K562 (cell line): Measurements from ENCODE around the gene ADAP1.

ENCODE experiments used
- NFATC3 ChIP-seq: fragments of 450-650 bp; IDR thresholded peaks from 2 replicates; pipeline ENCODE4 v1.6.1; 2017; ENCODE audit warnings: mild to moderate bottlenecking
- RAD21 ChIP-seq, 2 experiments: fragments of 250-450 bp in 1 of 2; fragments of 450-650 bp in 1 of 2; sonication (Bioruptor Pico) in 1 of 2; formaldehyde crosslinking in 1 of 2; IDR thresholded peaks in 1 of 2; conservative IDR thresholded peaks in 1 of 2; 2 replicates each; pipeline versions ENCODE4 v1.4.0 to v1.8.0; 2020 to 2022; ENCODE audit warnings: mild to moderate bottlenecking in 2 of 2, moderate library complexity in 1 of 2
- RBBP5 ChIP-seq: fragments of 200-600 bp; sonication (generic); IDR thresholded peaks from 2 replicates; pipeline ENCODE4 v1.6.1; 2012; ENCODE audit warnings: borderline replicate concordance, mild to moderate bottlenecking, low read length, control low read depth, inconsistent platforms; ENCODE audit not compliant: insufficient read depth, poor library complexity, severe bottlenecking
- TRIM28 ChIP-seq: fragments of 450-650 bp; IDR thresholded peaks from 2 replicates; pipeline ENCODE4 v1.6.1; 2017
- TF ChIP-seq, protein P1 (sequence below), 2 experiments: fragments of 450-650 bp; formaldehyde crosslinking in 1 of 2; IDR thresholded peaks; 2 replicates each; pipeline versions ENCODE4 v1.4.0 to v1.6.1; 2014 to 2020; ENCODE audit warnings: mild to moderate bottlenecking in 2 of 2, borderline replicate concordance in 1 of 2, low read depth in 1 of 2
- TF ChIP-seq, protein P2 (sequence below): fragments of 250-450 bp; sonication (Bioruptor Pico); IDR thresholded peaks from 2 replicates; pipeline ENCODE4 v1.8.0; 2022; ENCODE audit warnings: moderate library complexity, mild to moderate bottlenecking, inconsistent platforms

DNA sequence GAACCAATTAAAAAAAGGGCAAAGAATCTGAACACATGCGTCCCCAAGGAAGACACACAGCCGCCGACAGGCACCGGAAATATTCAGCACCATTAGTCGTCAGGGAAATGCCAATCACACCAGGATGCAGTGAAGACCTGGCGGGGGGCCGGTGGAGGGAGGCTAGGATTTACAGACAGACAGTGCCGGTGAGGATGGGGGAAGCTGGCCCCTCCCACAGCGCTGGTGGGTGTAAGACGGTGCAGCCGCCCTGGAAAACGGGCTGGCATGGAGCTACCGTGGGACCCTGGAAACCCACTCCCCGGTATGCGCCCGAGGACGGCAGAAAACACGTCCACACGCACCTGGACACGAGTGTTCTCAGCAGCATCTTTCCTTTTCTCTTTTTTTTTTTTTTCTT lies 4.8 kb upstream of the ADAP1 start:
- TF ChIP-seq, protein P1, sequence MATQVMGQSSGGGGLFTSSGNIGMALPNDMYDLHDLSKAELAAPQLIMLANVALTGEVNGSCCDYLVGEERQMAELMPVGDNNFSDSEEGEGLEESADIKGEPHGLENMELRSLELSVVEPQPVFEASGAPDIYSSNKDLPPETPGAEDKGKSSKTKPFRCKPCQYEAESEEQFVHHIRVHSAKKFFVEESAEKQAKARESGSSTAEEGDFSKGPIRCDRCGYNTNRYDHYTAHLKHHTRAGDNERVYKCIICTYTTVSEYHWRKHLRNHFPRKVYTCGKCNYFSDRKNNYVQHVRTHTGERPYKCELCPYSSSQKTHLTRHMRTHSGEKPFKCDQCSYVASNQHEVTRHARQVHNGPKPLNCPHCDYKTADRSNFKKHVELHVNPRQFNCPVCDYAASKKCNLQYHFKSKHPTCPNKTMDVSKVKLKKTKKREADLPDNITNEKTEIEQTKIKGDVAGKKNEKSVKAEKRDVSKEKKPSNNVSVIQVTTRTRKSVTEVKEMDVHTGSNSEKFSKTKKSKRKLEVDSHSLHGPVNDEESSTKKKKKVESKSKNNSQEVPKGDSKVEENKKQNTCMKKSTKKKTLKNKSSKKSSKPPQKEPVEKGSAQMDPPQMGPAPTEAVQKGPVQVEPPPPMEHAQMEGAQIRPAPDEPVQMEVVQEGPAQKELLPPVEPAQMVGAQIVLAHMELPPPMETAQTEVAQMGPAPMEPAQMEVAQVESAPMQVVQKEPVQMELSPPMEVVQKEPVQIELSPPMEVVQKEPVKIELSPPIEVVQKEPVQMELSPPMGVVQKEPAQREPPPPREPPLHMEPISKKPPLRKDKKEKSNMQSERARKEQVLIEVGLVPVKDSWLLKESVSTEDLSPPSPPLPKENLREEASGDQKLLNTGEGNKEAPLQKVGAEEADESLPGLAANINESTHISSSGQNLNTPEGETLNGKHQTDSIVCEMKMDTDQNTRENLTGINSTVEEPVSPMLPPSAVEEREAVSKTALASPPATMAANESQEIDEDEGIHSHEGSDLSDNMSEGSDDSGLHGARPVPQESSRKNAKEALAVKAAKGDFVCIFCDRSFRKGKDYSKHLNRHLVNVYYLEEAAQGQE (IDR thresholded peaks at IDR 0.05; ENCODE audit: borderline replicate concordance): no peak
- TF ChIP-seq, protein P1 (CRISPR knock-in tag; IDR thresholded peaks at IDR 0.05; ENCODE audit: low read depth): no peak
- TF ChIP-seq RBBP5: no peak
- TF ChIP-seq NFATC3: no peak
- TF ChIP-seq, protein P2, sequence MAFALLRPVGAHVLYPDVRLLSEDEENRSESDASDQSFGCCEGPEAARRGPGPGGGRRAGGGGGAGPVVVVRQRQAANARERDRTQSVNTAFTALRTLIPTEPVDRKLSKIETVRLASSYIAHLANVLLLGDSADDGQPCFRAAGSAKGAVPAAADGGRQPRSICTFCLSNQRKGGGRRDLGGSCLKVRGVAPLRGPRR (CRISPR knock-in tag): no peak
- TF ChIP-seq TRIM28: no peak
- no peak for TF ChIP-seq RAD21 (CRISPR knock-in tag; conservative IDR thresholded peaks at IDR 0.05 in 1 of 2, IDR thresholded peaks at IDR 0.05 in 1 of 2)
